Activated B cell treated with CpG ODN at 0.5 μM for 24 hours (primary cell): ENCODE results near the gene TOMM20L. TPM values are rescaled to one million over a fixed set of nuclear protein-coding genes. Genes with fewer than 3 reads are reported as not detected.
"Not testable (repeated sequence)": the region's sequence is repeated elsewhere in the genome, so short reads cannot be mapped to it uniquely, and the experiment has no call there.

Experiments used
- ATAC-seq: fragments of 200-7000 bp; cut with Tn5 transposase; one replicate; pipeline ENCODE4 v1.10.0; 2021; ENCODE audit warnings: low read depth, mild to moderate bottlenecking, moderate library complexity
- CTCF ChIA-PET: fragments of 350-600 bp; sonication (Branson Sonifier 250); formaldehyde crosslinking; loops from one replicate; lab custom pipeline; 2021; ENCODE audit warnings: antibody characterized with exemption; lab: Charles Lee
- POLR2A ChIA-PET: fragments of 350-600 bp; sonication (Branson Sonifier 250); formaldehyde crosslinking; loops from one replicate; lab custom pipeline; 2021; ENCODE audit warnings: antibody characterized with exemption; lab: Charles Lee
- DNase-seq: peaks from one replicate; pipeline ENCODE4 v3.0.0; 2022
- H3K27ac Mint-ChIP-seq: one replicate; pipeline ENCODE4 v1.8.0; 2020; ENCODE audit warnings: mixed read lengths
- H3K27me3 Mint-ChIP-seq: one replicate; pipeline ENCODE4 v1.8.0; 2021; ENCODE audit warnings: mixed read lengths
- H3K36me3 Mint-ChIP-seq: one replicate; pipeline ENCODE4 v1.8.0; 2021; ENCODE audit warnings: low read depth, mixed read lengths
- H3K4me1 Mint-ChIP-seq: one replicate; pipeline ENCODE4 v1.8.0; 2021; ENCODE audit warnings: mixed read lengths
- H3K4me3 Mint-ChIP-seq: one replicate; pipeline ENCODE4 v1.8.0; 2020; ENCODE audit warnings: mild to moderate bottlenecking, mixed read lengths
- H3K9me3 Mint-ChIP-seq: one replicate; pipeline ENCODE4 v1.8.0; 2020; ENCODE audit warnings: mixed read lengths
- intact Hi-C: fragments of 100-400 bp; cut with micrococcal nuclease; formaldehyde crosslinking; loops from one replicate; pipeline ENCODE4 v1.15.1; 2024
- total RNA-seq: library from RNA; stranded (reverse); gene quantifications from 2 replicates; pipeline ENCODE4 v1.2.3, GENCODE V29; 2022
- TF ChIP-seq, protein P1 (sequence below): fragments of 200-600 bp; IDR thresholded peaks from one replicate; pipeline ENCODE4 v1.8.0; 2022; ENCODE audit warnings: antibody characterized with exemption, mild to moderate bottlenecking

TOMM20L gene
- total RNA-seq = 0.37 TPM in 1 of 2 replicates, not detected in the other

DNA sequence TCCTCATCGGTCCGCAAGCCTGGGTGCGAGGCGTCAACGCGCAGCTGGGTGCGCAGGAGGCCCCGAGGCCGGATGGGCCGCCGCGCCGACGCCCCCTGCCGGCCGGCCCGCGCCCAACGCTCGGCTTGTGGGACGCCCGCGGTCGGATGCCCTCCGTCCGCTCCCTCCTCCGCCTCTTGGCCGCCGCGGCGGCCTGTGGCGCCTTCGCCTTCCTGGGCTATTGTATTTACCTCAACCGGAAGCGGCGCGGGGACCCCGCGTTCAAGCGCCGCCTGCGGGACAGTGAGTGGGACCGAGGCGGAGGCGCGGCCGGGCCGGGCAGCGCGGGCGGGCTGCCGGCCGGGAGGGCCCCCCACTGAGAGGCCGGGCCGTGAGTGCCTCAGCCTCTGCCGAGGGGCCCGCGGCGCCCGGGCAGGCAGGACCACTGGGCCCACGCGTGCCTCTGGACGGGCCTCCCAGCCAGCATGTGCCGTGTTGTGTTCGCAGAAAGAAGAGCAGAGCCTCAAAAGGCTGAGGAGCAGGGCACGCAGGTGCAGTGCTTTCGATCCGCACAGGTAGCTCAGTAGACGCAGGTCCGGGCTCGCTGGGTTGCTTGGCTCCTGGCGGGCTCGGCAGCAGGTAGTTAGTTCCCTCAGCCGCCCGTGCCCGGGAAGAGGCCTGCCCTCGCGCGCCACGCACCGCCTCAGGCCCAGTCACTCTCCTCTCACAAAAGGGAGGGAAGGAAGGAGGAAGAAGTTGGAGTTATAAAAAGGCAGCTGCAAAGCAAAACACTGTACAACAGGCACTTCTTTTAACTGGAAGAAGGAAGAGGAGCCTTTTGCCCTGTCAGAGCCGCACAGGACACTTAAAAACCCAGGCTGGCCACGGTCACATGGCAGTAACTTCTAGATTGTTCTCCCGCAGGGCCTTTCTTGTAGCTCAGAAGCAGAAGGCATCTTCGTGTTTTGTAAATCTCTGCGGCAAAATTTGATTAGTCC lies at the start of gene TOMM20L:
Gene TOMM20L (plus strand): TSS at position 119 of the 977 bp plus-strand sequence. CDS start 28 bp downstream, at position 147.
- Mint-ChIP-seq H3K36me3 (no peaks in the 10 kb centered on the region), H3K27ac (peak within 1 kb of the TSS; percentile 77), H3K27me3 (no peaks in the 10 kb centered on the region), H3K4me1 (peaks cover 14% of the 10 kb centered on the region), H3K9me3 (no peaks in the 10 kb centered on the region), H3K4me3 (peak within 1 kb of the TSS; percentile 83)
- ATAC-seq (peak; percentile 92), DNase-seq (peak; percentile 83)
- intact Hi-C loops = loop anchor here (1.0 to 2.0 kb wide), 4 partner anchors 19 to 288 kb away; partner anchors contain the start of genes KIAA0586, PSMA3 and TIMM9
- ChIA-PET POLR2A (interaction anchor here (1.0 to 3.5 kb wide), 3 partner anchors 31 to 1088 kb away, joined by 3 to 19 read pairs (median 16); partner anchors contain the start of genes ARID4A, JKAMP, KIAA0586 and L3HYPDH), CTCF (interaction anchor here (0.6 to 2.0 kb wide), 15 partner anchors 16 to 287 kb away, joined by 3 to 5 read pairs (median 3); partner anchors contain the start of genes KIAA0586 and TIMM9)
- TF ChIP-seq, protein P1, sequence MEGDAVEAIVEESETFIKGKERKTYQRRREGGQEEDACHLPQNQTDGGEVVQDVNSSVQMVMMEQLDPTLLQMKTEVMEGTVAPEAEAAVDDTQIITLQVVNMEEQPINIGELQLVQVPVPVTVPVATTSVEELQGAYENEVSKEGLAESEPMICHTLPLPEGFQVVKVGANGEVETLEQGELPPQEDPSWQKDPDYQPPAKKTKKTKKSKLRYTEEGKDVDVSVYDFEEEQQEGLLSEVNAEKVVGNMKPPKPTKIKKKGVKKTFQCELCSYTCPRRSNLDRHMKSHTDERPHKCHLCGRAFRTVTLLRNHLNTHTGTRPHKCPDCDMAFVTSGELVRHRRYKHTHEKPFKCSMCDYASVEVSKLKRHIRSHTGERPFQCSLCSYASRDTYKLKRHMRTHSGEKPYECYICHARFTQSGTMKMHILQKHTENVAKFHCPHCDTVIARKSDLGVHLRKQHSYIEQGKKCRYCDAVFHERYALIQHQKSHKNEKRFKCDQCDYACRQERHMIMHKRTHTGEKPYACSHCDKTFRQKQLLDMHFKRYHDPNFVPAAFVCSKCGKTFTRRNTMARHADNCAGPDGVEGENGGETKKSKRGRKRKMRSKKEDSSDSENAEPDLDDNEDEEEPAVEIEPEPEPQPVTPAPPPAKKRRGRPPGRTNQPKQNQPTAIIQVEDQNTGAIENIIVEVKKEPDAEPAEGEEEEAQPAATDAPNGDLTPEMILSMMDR = peak; percentile 76

DNA sequence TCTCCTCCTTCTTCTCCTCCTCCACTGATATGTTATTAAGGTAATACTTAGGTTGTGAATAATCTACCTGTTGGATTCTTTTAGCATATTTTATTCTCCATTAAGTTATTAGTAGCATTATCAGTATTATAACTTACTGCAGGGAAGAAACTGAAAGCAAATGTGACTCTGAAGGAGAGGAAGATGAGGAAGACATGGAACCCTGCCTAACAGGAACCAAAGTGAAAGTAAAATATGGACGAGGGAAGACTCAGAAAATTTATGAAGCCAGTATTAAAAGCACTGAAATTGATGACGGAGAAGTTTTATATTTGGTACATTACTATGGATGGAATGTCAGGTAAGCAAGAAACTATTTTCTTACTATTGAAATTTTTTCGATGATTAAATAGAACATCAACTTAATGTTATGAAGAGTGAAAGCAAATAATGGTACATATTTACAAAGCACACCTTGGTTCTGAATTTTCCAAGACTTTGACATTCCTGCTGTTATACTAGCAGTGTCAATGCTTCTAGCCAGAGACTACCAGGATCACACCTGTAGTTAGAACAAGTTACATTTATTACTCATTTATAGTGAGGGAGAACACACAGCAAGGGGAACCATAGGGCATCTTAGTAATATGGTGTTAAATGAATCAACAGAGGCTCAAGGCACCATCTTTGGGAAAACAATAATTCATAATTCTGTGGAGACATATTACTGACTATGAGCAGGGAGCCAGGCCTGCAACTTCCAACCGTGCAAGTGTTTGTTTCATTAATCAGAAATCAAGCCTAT lies 42.0 kb upstream of the TOMM20L start:
- ChIA-PET POLR2A (no interaction called here), CTCF (no interaction called here)
- peaks cover 5% of the 10 kb centered on the region for H3K4me1 Mint-ChIP-seq
- H3K27me3 Mint-ChIP-seq = no peaks in the 10 kb centered on the region
- no peak for ATAC-seq
- no peak for DNase-seq
- peaks cover 67% of the 10 kb centered on the region for H3K36me3 Mint-ChIP-seq
- no peaks in the 10 kb centered on the region for H3K9me3 Mint-ChIP-seq
- TF ChIP-seq, protein P1 = no peak
- peak overlapping the region; percentile 66 for H3K27ac Mint-ChIP-seq
- peak overlapping the region; percentile 32 for H3K4me3 Mint-ChIP-seq
- intact Hi-C loops = loop anchor here (2.0 kb wide), 1 partner anchor 15 kb away; no protein-coding TSS in a partner anchor

DNA sequence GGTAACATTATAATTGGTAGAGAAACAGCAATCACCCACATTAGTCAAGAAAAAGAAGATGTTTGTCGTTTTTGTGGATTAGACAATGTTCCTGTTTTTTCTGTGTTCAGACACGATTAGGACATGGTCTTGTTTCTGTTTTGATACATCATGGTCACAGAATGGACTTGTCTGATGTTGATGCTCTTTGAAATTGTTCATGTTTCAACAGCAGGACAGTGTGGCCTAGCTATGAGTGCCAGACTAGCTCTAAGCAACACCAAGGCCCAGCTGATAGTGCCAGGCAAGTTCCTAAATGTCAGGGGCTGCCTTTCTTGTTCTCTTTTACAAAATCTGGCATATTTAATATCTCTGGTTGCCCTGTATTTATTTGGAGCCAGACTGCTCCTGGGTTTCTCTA lies 40.9 kb upstream of the TOMM20L start:
- Mint-ChIP-seq H3K4me3 (no peak overlapping the region), H3K9me3 (no peaks in the 10 kb centered on the region), H3K4me1 (peaks cover 5% of the 10 kb centered on the region), H3K27ac (no peak overlapping the region), H3K36me3 (peaks cover 69% of the 10 kb centered on the region), H3K27me3 (no peaks in the 10 kb centered on the region)
- intact Hi-C loops = loop anchor here (2.0 kb wide), 1 partner anchor 14 kb away; no protein-coding TSS in a partner anchor
- ChIA-PET CTCF (no interaction called here), POLR2A (no interaction called here)
- DNase-seq (no peak), ATAC-seq (no peak)
- TF ChIP-seq, protein P1 = no peak

DNA sequence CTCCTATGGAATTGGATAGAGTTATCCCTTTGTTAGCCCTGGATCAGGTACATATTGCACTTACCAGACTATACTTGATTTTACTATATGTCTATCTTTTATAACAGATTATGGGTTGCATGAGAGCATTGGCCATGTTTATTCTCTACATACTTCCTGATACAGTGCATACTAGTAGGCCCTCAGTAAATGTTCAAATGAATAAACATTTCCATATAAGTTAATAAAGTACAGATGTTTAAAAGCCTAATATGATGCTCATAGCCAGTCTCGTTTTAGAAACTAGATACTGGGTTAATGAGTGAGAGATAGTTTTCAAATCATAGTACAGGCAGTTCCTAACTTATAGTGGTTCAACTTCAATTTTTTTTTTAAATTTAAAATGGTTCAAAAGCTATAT lies 39.5 kb upstream of the TOMM20L start:
- no peaks in the 10 kb centered on the region for H3K27me3 Mint-ChIP-seq
- intact Hi-C loops = no loop called here
- no peak overlapping the region for H3K4me3 Mint-ChIP-seq
- no peaks in the 10 kb centered on the region for H3K9me3 Mint-ChIP-seq
- ChIA-PET POLR2A (no interaction called here), CTCF (no interaction called here)
- H3K36me3 Mint-ChIP-seq = peaks cover 68% of the 10 kb centered on the region
- peaks cover 5% of the 10 kb centered on the region for H3K4me1 Mint-ChIP-seq
- TF ChIP-seq, protein P1 = no peak
- ATAC-seq (no peak), DNase-seq (no peak)
- H3K27ac Mint-ChIP-seq = no peak overlapping the region

DNA sequence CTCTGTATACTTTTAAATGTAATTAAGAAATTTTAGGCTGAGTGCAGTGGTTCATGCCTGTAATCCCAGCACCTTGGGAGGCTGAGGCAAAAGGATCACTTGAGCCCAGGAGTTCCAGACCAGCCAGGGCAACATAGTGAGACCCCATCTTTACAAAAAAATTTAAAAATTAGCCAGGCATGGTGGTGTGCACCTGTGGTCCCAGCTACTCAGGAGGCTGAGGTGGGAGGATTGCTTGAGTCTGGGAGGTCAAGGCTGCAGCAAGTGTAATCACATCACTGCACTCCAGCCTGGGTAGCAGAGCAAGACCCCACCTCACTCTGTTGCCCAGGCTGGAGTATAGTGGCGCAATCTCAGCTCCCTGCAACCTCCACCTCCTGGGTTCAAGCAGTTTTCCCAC lies 33.5 kb upstream of the TOMM20L start:
- intact Hi-C loops, DNase-seq, H3K9me3 Mint-ChIP-seq, H3K4me1 Mint-ChIP-seq, H3K27ac Mint-ChIP-seq, H3K27me3 Mint-ChIP-seq, ATAC-seq, H3K4me3 Mint-ChIP-seq: not testable (repeated sequence)
- ChIA-PET POLR2A (interaction anchor here (0.6 kb wide), 1 partner anchor 30 kb away, joined by 6 read pairs; no protein-coding TSS in a partner anchor), CTCF (interaction anchor here (1.2 kb wide), 1 partner anchor 9 kb away, joined by 3 read pairs; no protein-coding TSS in a partner anchor)
- peaks cover 72% of the 10 kb centered on the region for H3K36me3 Mint-ChIP-seq
